Choroid plexus epithelial cell (primary cell): ENCODE data around the gene HOXA2.

Source experiments
- DNase-seq: peaks from one replicate; pipeline ENCODE4 v3.0.0-alpha.2; 2010; ENCODE audit warnings: low read depth
- H3K4me3 ChIP-seq: 2 replicates; pipeline ENCODE4 v1.5.1; 2011; ENCODE audit warnings: low read depth, mild to moderate bottlenecking, control low read depth, low read length, moderate library complexity
- CTCF ChIP-seq: conservative IDR thresholded peaks from 2 replicates; pipeline ENCODE4 v1.5.1; 2011; ENCODE audit warnings: low read depth, mild to moderate bottlenecking, control low read depth, inconsistent platforms, low read length, moderate library complexity

The HOXA2 gene

GRCh38 chr7:27071622-27072390 lies 30.7 kb downstream of the HOXA2 start:
- no peak overlapping the region for H3K4me3 ChIP-seq
- TF ChIP-seq CTCF: no peak
- peak; percentile 4 for DNase-seq

- DNase-seq: no peak
- TF ChIP-seq CTCF: no peak
- H3K4me3 ChIP-seq: no peak overlapping the region
Observed at GRCh38 chr7:27068259-27068658, 34.2 kb downstream of the HOXA2 start.

GRCh38 chr7:27066148-27066547 lies 36.3 kb downstream of the HOXA2 start:
- DNase-seq: no peak
- H3K4me3 ChIP-seq: no peak overlapping the region
- no peak for TF ChIP-seq CTCF

- no peak overlapping the region for H3K4me3 ChIP-seq
- no peak for TF ChIP-seq CTCF
- no peak for DNase-seq
Observed at GRCh38 chr7:27065709-27066108, 36.8 kb downstream of the HOXA2 start.

GRCh38 chr7:27064661-27065060 lies 37.8 kb downstream of the HOXA2 start:
- no peak for DNase-seq
- no peak for TF ChIP-seq CTCF
- no peak overlapping the region for H3K4me3 ChIP-seq

- peak; percentile 2 for DNase-seq
- no peak for TF ChIP-seq CTCF
- no peak overlapping the region for H3K4me3 ChIP-seq
Observed at GRCh38 chr7:27064159-27064558, 38.3 kb downstream of the HOXA2 start.

GRCh38 chr7:27062946-27063345 lies 39.5 kb downstream of the HOXA2 start:
- DNase-seq: no peak
- no peak for TF ChIP-seq CTCF
- no peak overlapping the region for H3K4me3 ChIP-seq
